Urothelium cell line (cell line): ENCODE results near the gene ZBTB44.

Experiments used
- DNase-seq: peaks from one replicate; pipeline ENCODE4 v3.0.0; 2011; ENCODE audit warnings: low spot score, mixed read lengths
- FAIRE-seq: peaks from 2 replicates; lab custom pipeline; 2011; peaks lifted over from hg19 to GRCh38; lab: Jason Lieb, UNC

The ZBTB44 gene

DNA sequence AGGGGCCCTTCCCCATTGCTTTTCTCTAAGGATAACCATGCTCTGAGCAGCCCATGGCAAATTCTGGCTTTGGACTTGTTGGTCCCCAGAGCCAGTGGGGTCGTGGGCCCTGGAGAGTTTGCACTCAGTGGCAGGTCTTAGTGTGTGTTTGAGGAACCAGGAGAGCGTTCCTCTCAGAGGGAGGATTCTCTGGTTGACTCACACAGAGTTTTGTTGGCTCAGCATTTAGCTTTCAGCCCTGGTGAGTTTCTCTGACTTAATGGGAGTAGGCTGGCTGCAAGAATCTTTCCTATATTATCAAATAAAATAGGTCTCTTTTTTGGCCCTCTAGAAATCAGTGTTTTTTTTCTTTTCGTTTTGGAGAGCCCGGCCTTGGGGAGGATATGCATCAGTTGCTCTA, 134.2 kb downstream of the ZBTB44 start:
- DNase-seq (no peak), FAIRE-seq (no peak)

GRCh38 chr11:130179396-130180306, 135.1 kb downstream of the ZBTB44 start:
- FAIRE-seq (no peak), DNase-seq (no peak)

GRCh38 chr11:130178441-130179339, 136.0 kb downstream of the ZBTB44 start:
- no peak for FAIRE-seq

DNA sequence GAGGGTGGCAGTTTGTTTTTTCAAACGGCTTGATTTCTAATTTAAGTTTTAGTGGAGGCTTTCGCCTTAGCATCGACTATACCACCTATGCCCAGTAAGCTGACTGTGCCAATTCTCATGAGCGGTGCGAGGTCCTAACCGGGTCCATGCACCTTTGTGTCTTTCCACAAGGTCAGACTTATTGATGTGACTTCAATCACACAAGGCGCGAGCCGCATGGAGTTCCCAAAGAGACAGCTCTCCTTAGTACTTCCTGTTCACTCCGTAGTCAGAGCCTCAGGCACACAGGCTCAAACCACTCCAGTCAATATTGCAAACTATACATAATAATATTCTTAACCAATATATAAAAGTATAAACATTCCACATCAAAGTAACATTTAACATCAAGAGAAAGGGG, 136.9 kb downstream of the ZBTB44 start:
- DNase-seq: no peak
- FAIRE-seq: no peak

More at GRCh38 chr11:130178441-130179339, 136.0 kb downstream of the ZBTB44 start:
- DNase-seq: no peak
